Upper lobe of right lung (tissue), 1 donor: ENCODE results near the gene RECQL. TPM values are rescaled to one million over a fixed set of nuclear protein-coding genes. Genes with fewer than 3 reads are reported as not detected.

Experiments used
- ATAC-seq: fragments of 200-7000 bp; cut with Tn5 transposase; one replicate; pipeline ENCODE4 v1.9.1; 2020; ENCODE audit warnings: mild to moderate bottlenecking, moderate library complexity
- DNase-seq: peaks from one replicate; pipeline ENCODE4 v3.0.0-alpha.2; 2020
- H3K27ac ChIP-seq: fragments of 200-600 bp; one replicate; pipeline ENCODE4 v1.8.0; 2022
- H3K27me3 ChIP-seq: fragments of 200-600 bp; one replicate; pipeline ENCODE4 v1.8.0; 2022; ENCODE audit warnings: mild to moderate bottlenecking
- H3K36me3 ChIP-seq: fragments of 200-600 bp; one replicate; pipeline ENCODE4 v1.8.0; 2022
- H3K4me1 ChIP-seq: fragments of 200-600 bp; one replicate; pipeline ENCODE4 v1.8.0; 2022
- H3K4me3 ChIP-seq: fragments of 200-600 bp; one replicate; pipeline ENCODE4 v1.8.0; 2022; ENCODE audit warnings: mild to moderate bottlenecking
- H3K9me3 ChIP-seq: fragments of 200-600 bp; one replicate; pipeline ENCODE4 v1.8.0; 2022
- CTCF ChIP-seq: fragments of 200-600 bp; IDR thresholded peaks from one replicate; pipeline ENCODE4 v1.8.0; 2022; ENCODE audit warnings: antibody characterized with exemption
- intact Hi-C: fragments of 100-400 bp; cut with DNase I; formaldehyde crosslinking; loops from one replicate; pipeline ENCODE4 v1.11.0; 2022
- total RNA-seq: library from RNA; stranded (reverse); fragmentation: NEBNext Ultra II Directional; extraction: Animal tissue kit (Norgen Biotek cat#: 25700); gene quantifications from one replicate; pipeline ENCODE4 v1.2.1, GENCODE V29; 2021
- donor health status: DM: no; HTN: yes; CAD: no; lungs with severe emphysema.

Gene RECQL
- total RNA-seq, 1 donor from 2014 or later: 29.6 TPM

GRCh38 chr12:21459474-21459873 is 42.0 kb downstream of the RECQL start:
- Histone ChIP-seq H3K9me3 (no peaks in the 10 kb centered on the region), H3K4me3 (no peak overlapping the region), H3K36me3 (peaks cover 97% of the 10 kb centered on the region), H3K27ac (no peak overlapping the region), H3K4me1 (no peaks in the 10 kb centered on the region), H3K27me3 (no peaks in the 10 kb centered on the region)
- ATAC-seq (no peak), DNase-seq (no peak)
- TF ChIP-seq CTCF: no peak
- intact Hi-C loops: no loop called here

GRCh38 chr12:21456291-21456780 is 45.1 kb downstream of the RECQL start:
- no peak overlapping the region for H3K4me3 ChIP-seq
- intact Hi-C loops: no loop called here
- peaks cover 89% of the 10 kb centered on the region for H3K36me3 ChIP-seq
- H3K9me3 ChIP-seq: no peaks in the 10 kb centered on the region
- TF ChIP-seq CTCF: no peak
- no peak overlapping the region for H3K27ac ChIP-seq
- ATAC-seq: no peak
- DNase-seq: no peak
- H3K4me1 ChIP-seq: no peaks in the 10 kb centered on the region
- no peaks in the 10 kb centered on the region for H3K27me3 ChIP-seq

GRCh38 chr12:21453312-21453852 is 48.1 kb downstream of the RECQL start:
- H3K4me1 ChIP-seq: no peaks in the 10 kb centered on the region
- ATAC-seq (no peak), DNase-seq (no peak)
- no peak overlapping the region for H3K27ac ChIP-seq
- no peaks in the 10 kb centered on the region for H3K9me3 ChIP-seq
- no peak for TF ChIP-seq CTCF
- intact Hi-C loops: no loop called here
- peaks cover 93% of the 10 kb centered on the region for H3K36me3 ChIP-seq
- H3K27me3 ChIP-seq: no peaks in the 10 kb centered on the region
- H3K4me3 ChIP-seq: no peak overlapping the region

GRCh38 chr12:21451529-21451928 is 49.9 kb downstream of the RECQL start:
- no peak for TF ChIP-seq CTCF
- H3K36me3 ChIP-seq: peaks cover 93% of the 10 kb centered on the region
- H3K9me3 ChIP-seq: no peaks in the 10 kb centered on the region
- intact Hi-C loops: no loop called here
- no peaks in the 10 kb centered on the region for H3K27me3 ChIP-seq
- DNase-seq (no peak), ATAC-seq (no peak)
- no peak overlapping the region for H3K4me3 ChIP-seq
- no peak overlapping the region for H3K27ac ChIP-seq
- H3K4me1 ChIP-seq: no peaks in the 10 kb centered on the region

- Histone ChIP-seq H3K27me3 (no peaks in the 10 kb centered on the region), H3K36me3 (peaks cover 75% of the 10 kb centered on the region), H3K4me1 (peaks cover under 1% of the 10 kb centered on the region), H3K27ac (no peak overlapping the region), H3K4me3 (no peak overlapping the region), H3K9me3 (no peaks in the 10 kb centered on the region)
- ATAC-seq: no peak
- intact Hi-C loops: no loop called here
- DNase-seq: no peak
- no peak for TF ChIP-seq CTCF
Measured at GRCh38 chr12:21444193-21445146, 57.0 kb downstream of the RECQL start.
